ENCODE data around the gene RNF113B. TPM values are rescaled to one million over a fixed set of nuclear protein-coding genes. Genes with fewer than 3 reads are reported as not detected.

RNF113B gene
- total and polyA plus RNA-seq, 7 donors, result not detected

DNA sequence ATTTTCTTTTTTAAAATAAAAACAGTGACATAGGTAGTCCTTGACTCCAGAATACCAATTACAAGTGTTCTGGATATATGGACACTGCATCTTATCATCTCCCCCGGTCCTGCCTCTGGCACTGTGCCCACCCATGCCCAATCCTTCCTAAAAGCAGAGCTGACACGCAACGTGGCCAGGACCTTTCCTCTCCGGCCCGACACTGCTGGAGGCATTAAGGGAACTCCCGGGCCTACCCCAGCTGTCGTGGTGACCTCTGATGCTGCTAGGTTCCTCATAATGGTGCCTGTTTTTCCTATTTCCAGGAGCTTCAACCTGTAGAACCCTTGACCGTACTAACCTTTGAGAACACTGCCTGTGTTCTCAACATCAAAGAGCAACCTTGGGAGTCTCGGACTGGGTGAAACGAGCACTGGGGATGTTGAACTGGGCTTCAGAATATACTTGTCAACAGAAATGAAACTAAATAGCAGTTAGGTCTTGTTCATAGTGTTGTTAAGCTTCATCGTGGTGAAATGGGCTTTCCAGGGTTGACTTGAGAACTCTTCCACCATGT, 13.9 kb upstream of the RNF113B start:
- H3K27me3 ChIP-seq (ENCODE audit: insufficient read depth in 3 of 3, low read length in 2 of 3), result no peaks in the 10 kb centered on the region
- H3K4me1 ChIP-seq, result peaks cover 8% of the 10 kb centered on the region
- no peaks in the 10 kb centered on the region for H3K36me3 ChIP-seq (ENCODE audit: insufficient read depth in 1 of 2, low read depth in 1 of 2)
- no peak overlapping the region for H3K27ac ChIP-seq
- ATAC-seq, result no peak
- no peaks in the 10 kb centered on the region for H3K9me3 ChIP-seq
- WGBS, 3 donors, result 71 to 79% (median 75%) methylated on average over 11 of the region's 11 CpGs
- no peak overlapping the region for H3K4me3 ChIP-seq
- intact Hi-C loops (cut with DNase I), result no loop called here
- TF ChIP-seq, protein P1, sequence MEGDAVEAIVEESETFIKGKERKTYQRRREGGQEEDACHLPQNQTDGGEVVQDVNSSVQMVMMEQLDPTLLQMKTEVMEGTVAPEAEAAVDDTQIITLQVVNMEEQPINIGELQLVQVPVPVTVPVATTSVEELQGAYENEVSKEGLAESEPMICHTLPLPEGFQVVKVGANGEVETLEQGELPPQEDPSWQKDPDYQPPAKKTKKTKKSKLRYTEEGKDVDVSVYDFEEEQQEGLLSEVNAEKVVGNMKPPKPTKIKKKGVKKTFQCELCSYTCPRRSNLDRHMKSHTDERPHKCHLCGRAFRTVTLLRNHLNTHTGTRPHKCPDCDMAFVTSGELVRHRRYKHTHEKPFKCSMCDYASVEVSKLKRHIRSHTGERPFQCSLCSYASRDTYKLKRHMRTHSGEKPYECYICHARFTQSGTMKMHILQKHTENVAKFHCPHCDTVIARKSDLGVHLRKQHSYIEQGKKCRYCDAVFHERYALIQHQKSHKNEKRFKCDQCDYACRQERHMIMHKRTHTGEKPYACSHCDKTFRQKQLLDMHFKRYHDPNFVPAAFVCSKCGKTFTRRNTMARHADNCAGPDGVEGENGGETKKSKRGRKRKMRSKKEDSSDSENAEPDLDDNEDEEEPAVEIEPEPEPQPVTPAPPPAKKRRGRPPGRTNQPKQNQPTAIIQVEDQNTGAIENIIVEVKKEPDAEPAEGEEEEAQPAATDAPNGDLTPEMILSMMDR (IDR thresholded peaks at IDR 0.05), result no peak
- DNase-seq, result no peak

DNA sequence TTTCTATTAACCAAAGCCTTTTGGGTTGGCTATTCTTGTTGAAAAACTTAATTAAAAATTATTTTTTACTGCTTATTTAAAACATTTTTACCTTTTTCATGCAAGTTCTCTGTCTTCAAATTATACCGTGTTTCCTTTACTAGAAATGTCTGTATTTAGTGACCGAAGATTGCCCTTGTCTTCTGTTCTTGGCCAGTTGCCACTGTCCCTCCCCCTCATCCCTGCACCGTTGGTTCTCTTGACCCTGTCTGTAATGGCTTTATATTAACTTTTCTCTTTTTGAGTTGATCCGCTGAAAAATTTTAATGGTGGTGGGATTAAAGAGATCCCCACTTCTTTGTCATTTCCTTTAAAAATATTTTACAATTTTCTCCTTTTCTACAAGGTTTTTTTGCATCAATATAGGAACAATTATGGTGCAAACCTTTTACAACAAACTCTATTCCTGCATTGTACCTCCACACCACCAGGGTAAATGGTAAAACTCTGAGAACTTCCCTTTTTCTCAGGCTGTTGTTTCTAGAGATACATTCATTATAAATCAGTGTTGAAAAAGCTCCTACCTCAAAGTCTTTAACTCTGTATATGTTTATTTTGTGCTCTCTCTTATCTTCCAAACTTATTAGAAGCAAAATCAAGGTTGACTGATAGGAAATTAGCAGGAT, 12.9 kb upstream of the RNF113B start:
- TF ChIP-seq, protein P1 (IDR thresholded peaks at IDR 0.05), result no peak
- Histone ChIP-seq H3K36me3 (ENCODE audit: insufficient read depth in 1 of 2, low read depth in 1 of 2) (no peaks in the 10 kb centered on the region), H3K4me3 (no peak overlapping the region), H3K27ac (no peak overlapping the region), H3K9me3 (no peaks in the 10 kb centered on the region), H3K4me1 (peaks cover 8% of the 10 kb centered on the region), H3K27me3 (ENCODE audit: insufficient read depth in 3 of 3, low read length in 2 of 3) (no peaks in the 10 kb centered on the region)
- ATAC-seq, result no peak
- WGBS, 3 donors, result 19 to 26% (median 25%) methylated on average over 4 of the region's 4 CpGs
- intact Hi-C loops (cut with DNase I), result no loop called here
- no peak for DNase-seq

DNA sequence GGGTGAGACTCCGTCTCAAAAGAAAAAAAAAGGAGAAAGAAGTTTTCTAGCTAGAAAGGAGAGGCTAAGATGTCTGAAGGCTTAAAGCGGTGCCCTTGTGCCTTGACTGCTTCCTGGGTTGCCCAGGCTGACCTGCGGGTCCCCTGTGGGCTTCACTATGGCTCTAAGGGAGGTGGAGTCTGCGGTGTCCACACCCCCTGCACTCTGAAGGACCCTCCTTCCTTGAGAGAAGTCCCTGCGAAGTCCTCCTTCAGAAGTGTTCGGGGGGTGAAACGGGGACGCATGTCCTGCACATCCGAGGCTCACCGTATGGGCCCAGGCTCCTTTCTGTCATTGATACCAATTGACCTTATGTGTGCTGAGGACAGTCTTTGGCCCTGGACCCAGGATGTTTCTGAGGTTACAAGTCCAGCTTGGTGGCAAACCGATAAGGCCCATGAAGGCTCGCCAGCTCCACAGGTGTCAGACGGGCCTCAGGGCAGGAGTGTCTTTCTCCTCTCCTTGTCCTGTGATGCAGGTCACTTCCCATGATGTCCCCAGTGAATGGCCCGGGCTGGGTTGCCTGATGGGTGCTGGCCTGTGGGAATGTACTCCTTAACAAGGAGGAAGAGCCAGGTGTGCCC, 11.6 kb upstream of the RNF113B start:
- Histone ChIP-seq H3K27me3 (ENCODE audit: insufficient read depth in 3 of 3, low read length in 2 of 3) (no peaks in the 10 kb centered on the region), H3K4me1 (peaks cover 8% of the 10 kb centered on the region), H3K27ac (no peak overlapping the region), H3K36me3 (ENCODE audit: insufficient read depth in 1 of 2, low read depth in 1 of 2) (no peaks in the 10 kb centered on the region), H3K4me3 (no peak overlapping the region), H3K9me3 (no peaks in the 10 kb centered on the region)
- intact Hi-C loops (cut with DNase I), result no loop called here
- ATAC-seq, result no peak
- DNase-seq, result no peak
- TF ChIP-seq, protein P1 (IDR thresholded peaks at IDR 0.05), result no peak
- WGBS, 3 donors, result 74 to 84% (median 77%) methylated on average over 14 of the region's 14 CpGs

DNA sequence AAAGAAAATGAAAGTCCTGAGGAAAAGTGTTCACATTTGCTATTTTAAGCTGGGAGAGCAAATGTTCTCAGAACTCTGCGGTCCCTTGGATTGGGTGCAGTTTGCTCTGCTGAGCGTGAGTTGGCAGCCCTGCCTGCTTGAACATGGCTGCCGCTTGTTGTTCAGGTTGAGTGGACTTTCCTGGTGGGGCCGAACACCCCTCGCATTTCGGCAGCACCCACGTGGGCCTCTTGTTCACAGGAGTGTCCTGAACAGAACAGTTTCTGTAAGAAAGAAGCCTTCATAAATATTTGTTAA, 10.8 kb upstream of the RNF113B start:
- H3K36me3 ChIP-seq (ENCODE audit: insufficient read depth in 1 of 2, low read depth in 1 of 2), result no peaks in the 10 kb centered on the region
- DNase-seq, result no peak
- no peaks in the 10 kb centered on the region for H3K27me3 ChIP-seq (ENCODE audit: insufficient read depth in 3 of 3, low read length in 2 of 3)
- TF ChIP-seq, protein P1 (IDR thresholded peaks at IDR 0.05), result no peak
- ATAC-seq, result no peak
- peaks cover 8% of the 10 kb centered on the region for H3K4me1 ChIP-seq
- H3K4me3 ChIP-seq, result no peak overlapping the region
- intact Hi-C loops (cut with DNase I), result no loop called here
- WGBS, 3 donors, result 74 to 89% (median 87%) methylated on average over 7 of the region's 7 CpGs
- H3K9me3 ChIP-seq, result no peaks in the 10 kb centered on the region
- no peak overlapping the region for H3K27ac ChIP-seq

Measured in psoas muscle (tissue), 8 donors.